Erythroblast (primary cell): ENCODE data around the gene SMAD5.

Experiments
- DNase-seq, 2 experiments: peaks; one replicate each; lab custom pipeline; 2025; lab: John Stamatoyannopoulos, UW
- GATA1 ChIP-seq: IDR thresholded peaks from 2 replicates; pipeline ENCODE4 v1.6.1; 2011; ENCODE audit warnings: low read depth, mild to moderate bottlenecking, control low read depth, low read length, moderate library complexity
- POLR2A ChIP-seq: IDR thresholded peaks from 2 replicates; pipeline ENCODE4 v1.6.1; 2011; ENCODE audit warnings: mild to moderate bottlenecking, low read length

The SMAD5 gene

DNA sequence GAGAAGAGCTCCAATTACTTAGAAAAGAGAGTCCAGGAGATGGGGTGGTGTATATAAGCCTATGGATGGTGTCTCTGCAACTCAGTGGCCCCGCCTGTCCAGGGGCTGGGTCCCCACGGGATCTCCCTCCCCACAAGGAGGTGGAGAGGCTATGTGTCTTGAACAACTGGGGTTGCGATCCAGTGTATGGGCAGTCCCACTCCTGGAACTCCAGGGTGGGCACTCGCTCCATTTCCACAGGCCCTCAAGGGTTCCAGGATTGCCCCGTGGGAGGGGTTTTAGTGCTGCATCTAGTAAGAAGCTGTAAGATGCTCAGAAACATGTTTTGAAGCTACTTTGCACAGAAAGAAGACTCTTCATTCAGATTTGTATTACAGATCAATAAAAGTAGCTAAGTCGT lies 558 bp upstream of the SMAD5 start:
- peak in 1 of 2 experiments; percentile 33 for DNase-seq
- TF ChIP-seq GATA1 (no peak), POLR2A (no peak)

DNA sequence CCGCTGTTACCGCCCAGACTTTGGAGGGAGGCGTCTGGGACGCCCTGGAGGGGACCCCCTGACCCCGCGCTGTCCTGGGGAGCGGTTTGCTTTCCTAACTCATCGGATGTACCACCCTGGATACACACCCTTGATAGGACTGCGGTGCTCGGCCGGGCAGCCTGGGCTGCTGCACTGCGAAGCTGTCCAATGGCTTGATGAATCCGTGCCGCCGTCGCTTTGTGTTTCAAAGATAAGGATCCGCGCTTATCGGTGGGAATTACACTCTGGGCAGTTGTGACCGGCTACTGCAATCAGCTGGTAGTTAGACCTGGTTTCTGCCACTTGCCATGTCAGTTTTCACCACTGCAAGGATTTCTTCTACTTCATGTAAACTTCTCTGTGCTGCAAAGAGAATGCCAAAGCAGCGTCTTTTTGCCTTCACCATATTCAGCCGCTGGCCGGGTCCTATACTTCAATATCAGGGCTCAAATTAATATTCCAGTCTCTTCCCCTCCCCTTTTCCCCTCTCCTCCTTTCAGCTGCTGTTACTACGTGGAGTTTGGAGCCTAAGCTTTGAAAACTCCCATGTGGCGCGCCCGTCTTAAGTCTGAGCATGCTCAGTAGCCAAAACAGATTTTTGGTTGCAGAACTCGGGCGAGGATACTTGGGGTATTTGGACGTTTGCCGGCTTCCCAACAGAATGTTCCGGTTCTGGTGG lies 727 bp downstream of the SMAD5 start:
- peak; percentile 73 to 78 for DNase-seq
- no peak for TF ChIP-seq POLR2A
- TF ChIP-seq GATA1: no peak

DNA sequence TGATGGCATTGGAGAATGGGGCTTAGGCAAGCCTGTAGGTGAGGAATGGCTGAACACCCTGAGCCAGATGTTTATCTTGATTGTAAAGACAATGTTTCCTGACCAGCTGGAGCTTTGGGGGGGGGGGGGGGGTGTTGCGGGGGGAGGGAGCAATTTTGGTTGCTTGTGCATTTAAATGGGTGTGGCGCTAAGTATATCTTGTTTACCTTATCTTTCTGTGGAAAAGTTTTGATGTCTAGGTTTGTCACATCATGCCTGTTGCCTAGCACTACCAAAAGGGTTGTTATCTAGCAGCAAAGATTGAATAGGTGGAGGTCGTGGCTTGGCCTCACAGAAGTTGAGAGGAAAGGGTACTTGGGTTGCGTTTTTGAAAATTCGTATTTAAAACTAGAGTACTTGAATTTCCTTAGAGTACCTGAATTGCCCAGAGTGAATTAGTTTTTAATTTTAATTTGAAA lies 1.3 kb downstream of the SMAD5 start:
- DNase-seq: peak; percentile 30 to 31
- TF ChIP-seq POLR2A: no peak
- TF ChIP-seq GATA1: no peak

DNA sequence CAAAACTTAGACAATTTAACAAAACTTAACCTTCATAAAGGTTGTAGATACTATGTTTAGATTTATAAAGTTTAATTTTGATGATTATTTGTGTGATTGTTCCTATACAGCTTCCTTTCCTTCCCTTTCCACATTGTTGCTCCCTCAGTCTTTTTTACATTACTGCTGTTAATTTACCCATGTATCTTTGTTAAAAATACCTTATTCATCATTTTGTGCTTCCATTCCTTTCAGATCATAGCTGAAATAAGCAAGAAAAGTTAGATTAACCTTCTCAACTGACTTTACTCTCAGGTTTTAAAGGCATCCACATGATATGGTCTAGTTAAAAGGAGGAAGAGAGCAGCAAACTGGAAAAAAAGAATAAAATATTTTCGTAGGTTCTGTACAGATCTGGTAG lies 2.0 kb downstream of the SMAD5 start:
- no peak for DNase-seq
- TF ChIP-seq POLR2A (no peak), GATA1 (no peak)

DNA sequence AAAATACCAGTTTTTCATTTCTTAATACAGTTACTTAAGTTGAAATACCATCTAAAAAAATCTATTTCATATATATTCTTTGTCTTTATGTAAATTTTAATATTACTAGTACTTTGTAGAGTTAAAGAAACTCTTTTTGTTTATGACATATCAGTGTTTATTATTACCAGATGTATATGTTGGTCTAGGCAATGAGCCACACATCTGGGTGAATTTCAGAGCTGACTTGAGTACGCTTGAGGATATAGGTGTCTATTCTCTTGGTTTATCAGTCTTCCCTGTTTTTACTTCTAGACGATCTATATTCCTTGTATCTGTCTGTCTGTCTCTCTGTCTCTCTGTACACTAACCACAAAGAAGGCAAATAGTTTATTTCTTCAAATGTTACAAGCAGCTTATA lies 2.9 kb downstream of the SMAD5 start:
- DNase-seq: no peak
- TF ChIP-seq GATA1 (no peak), POLR2A (no peak)

DNA sequence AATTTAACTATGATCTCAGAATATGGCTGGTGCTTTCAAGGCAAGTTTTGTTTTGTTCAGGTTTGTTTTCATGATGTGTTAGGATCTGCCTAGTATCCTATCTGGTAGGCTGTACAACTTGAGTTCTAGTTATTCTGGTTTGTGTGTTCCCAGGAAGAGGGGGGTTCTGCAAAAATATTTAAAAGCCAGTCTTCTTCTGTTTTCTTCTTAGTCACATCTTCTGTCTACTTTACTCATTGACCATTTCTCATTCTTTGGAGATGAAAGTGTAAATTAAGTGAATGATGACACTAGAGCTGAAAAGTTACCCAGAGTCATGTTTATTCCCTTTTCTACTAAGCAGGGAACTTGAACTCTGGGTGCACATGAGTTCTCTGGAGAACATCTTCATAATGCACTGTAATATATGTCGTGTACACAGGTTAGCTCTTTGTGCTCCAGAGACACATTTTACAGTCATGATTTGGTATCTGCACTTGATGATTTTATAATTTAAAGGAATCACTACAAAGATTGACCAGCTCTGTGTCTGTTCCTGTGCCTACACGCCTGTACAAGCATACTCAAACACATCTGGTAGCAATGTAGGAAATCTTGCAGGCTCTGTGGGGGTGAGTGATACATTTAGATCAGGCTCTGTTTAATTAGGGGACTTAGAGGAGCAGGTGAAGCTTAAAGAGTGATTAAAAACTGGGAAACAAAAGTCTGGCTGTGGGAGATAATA lies 5.0 kb downstream of the SMAD5 start:
- DNase-seq: no peak
- TF ChIP-seq POLR2A (no peak), GATA1 (no peak)

DNA sequence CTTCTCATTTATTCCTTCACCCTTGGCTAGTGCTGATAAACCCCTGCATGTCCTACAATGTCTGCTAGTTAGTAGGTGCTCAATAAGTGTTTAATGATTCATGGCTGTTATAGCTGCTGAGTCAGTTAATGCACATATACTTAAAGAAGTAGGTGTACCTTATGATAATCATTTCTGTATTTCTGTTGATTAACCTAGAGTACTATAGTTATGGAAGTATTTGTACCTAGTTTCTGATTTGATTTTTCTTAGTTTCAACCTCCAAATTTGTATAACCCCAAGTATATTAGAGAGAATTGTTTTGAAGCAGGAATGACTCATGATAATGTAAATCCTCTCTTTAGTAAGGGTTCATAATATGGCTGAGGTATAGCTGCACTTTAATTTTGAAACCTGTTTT lies 8.9 kb downstream of the SMAD5 start:
- DNase-seq: no peak
- TF ChIP-seq POLR2A (no peak), GATA1 (no peak)

DNA sequence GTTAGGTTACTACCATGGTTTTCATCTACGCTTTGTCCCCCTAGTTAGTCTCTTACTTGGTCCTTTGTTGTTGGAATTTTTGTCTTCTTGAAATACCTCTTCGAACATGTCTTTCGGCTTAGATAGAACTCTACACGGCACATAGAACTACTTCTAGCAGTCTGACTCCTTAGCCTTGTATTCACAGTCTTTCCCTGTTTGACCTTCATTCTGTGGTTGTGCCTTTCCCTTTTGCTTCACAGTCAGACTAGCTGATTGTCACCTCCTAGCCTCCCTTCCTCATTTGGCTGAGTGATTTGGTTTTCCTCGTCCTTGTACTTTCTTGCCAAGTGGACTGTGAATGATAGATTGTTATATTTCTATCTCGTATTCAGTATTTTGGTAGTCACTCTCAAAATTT lies 10.7 kb downstream of the SMAD5 start:
- no peak for TF ChIP-seq GATA1
- TF ChIP-seq POLR2A: no peak
- no peak for DNase-seq

DNA sequence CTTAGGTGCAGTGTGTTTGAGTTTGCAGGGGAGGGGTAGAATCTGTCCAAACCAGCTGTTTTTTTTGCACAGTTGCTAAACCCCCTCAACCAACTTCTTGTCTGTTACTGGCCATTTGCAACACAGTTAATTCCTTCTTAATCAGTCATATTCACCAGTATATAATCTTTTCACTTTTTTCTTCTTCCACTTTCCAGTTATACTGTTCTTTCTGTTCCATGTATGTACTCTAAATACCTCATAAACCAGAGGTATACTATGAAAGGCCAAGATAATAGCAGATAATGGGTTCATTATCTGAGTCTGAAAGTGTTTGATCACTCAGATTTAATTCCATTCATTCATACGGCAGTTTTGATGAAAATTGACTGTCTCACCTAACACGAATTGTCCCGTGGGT lies 11.1 kb downstream of the SMAD5 start:
- DNase-seq: no peak
- TF ChIP-seq GATA1: no peak
- TF ChIP-seq POLR2A: no peak

DNA sequence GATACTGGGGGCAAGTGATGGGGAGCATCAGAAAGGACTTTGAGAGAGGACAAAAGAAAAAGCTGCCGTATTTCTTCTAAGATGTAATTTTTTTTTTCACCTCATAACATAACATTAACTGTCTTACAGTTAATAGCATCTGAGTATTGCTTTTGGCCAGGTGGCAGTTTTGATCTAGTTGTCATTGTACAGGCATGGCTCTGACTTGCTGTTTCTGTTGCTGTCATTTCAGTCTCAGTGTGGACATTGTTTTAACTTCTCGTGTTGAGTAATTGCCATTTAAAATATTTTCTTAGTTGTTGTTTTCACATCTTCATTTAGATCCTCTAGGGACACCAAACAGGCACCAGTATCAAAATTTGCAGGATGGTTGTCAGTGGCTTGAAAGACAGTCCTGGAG lies 12.4 kb downstream of the SMAD5 start:
- DNase-seq: no peak
- TF ChIP-seq GATA1: no peak
- TF ChIP-seq POLR2A: no peak

DNA sequence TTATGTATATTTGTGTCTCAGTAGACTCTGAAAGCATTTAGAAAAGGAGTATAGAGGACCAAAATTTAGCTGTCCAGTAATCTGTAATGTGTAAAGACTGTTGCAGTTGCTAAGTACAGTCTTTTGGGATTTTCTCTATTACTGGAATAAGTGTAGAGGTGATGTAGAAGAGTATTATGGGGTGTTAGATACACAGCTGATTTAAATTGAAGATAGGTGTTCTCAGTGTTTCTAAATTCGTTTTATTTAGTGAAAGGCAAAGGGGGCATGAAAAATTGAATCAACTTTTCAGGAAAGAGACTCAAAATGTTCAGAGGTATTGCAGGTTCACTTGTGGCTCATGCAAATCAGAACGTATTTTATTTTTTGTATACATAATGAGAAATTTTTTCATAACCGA lies 13.6 kb downstream of the SMAD5 start:
- TF ChIP-seq GATA1 (no peak), POLR2A (no peak)
- no peak for DNase-seq

DNA sequence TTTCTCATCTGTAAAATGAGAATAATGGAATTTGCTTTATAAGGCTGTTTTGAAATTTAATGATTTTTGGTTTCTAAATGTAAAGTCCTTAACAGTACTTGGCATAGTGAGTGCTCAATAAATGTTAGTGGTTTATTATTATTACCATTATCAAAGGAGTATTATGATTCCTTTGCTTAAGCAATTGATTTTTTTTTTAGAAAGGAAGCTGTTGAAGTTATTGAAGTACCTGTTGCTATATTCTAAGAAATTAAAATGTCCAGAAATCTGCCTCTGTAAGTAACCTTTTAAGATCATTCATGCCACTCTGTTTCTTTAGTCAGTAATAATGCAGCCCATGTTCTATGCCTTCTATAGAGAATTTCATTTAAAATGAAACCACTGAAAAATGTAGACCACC lies 15.0 kb downstream of the SMAD5 start:
- DNase-seq: no peak
- TF ChIP-seq GATA1: no peak
- TF ChIP-seq POLR2A: no peak

DNA sequence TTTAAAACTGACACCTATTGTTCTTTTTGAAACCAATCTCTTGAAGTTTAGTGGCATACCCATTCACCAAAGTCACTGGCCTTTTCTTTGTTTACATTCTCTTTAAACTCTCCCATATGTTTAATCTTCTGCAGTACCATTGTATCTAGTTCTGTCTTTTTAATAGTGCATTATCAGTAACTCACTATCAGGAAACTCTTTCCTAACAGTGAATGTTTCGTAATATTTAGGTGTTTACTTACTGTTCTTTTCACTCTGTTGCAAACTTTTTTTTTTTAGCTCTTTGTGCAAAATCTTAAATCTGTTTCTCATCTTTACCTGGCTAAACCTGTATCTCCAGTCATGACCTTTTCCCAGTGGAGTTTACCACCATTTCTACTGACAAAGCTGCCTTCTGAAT lies 17.2 kb downstream of the SMAD5 start:
- DNase-seq: no peak

DNA sequence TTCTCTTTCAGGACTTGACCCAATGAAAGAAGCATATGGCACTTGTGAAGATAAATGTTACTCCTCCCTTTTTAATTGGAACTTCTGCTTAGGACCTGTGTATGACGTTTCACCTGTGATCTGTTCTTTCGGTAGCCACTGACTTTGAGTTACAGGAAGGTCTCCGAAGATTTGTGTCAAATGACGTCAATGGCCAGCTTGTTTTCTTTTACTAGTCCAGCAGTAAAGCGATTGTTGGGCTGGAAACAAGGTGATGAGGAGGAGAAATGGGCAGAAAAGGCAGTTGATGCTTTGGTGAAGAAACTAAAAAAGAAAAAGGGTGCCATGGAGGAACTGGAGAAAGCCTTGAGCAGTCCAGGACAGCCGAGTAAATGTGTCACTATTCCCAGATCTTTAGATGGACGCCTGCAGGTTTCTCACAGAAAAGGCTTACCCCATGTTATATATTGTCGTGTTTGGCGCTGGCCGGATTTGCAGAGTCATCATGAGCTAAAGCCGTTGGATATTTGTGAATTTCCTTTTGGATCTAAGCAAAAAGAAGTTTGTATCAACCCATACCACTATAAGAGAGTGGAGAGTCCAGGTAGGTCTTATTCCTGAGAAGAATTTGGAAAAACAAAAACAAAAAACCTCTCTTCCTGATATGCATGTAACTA lies 21.1 kb downstream of the SMAD5 start:
- no peak for DNase-seq
- TF ChIP-seq GATA1 (no peak), POLR2A (no peak)

More for the DNA sequence above, 17.2 kb downstream of the SMAD5 start:
- no peak for TF ChIP-seq POLR2A
- no peak for TF ChIP-seq GATA1
